Measurements from ENCODE around the gene MS4A10.

MS4A10 gene

GRCh38 chr11:60767388-60767811 lies 17.7 kb upstream of the MS4A10 start:
- no peak overlapping the region for H3K4me3 ChIP-seq (ENCODE audit: low read length)
- no peak; the same call in 1 of the 2 replicates for TF ChIP-seq CTCF (conservative IDR thresholded peaks at IDR 0.05; ENCODE audit: low read length)
- DNase-seq (ENCODE audit: low read depth), result no peak

GRCh38 chr11:60768202-60768601 lies 16.9 kb upstream of the MS4A10 start:
- H3K4me3 ChIP-seq (ENCODE audit: low read length), result no peak overlapping the region
- no peak for DNase-seq (ENCODE audit: low read depth)
- no peak for TF ChIP-seq CTCF (conservative IDR thresholded peaks at IDR 0.05; ENCODE audit: low read length)

DNA sequence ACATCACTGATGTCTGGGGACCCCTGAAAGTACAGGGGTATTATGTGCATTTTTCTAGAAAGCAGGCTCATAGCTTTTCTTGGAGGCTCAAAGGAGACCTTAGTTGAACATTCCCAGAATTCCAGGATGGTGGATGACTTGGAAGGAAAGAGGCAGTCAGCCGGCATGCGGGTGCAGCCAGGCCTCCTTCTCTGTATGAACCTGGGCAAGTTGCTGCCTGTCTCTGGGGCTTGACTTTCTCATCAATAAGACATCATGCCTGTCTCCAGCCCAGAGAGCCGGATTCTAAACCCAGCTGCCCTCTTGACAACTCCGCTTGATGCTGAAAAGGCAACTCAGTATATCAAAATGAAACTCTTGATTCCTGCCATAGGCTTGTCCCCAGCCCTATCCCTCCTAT lies 15.9 kb upstream of the MS4A10 start:
- no peak for TF ChIP-seq CTCF (conservative IDR thresholded peaks at IDR 0.05; ENCODE audit: low read length)
- no peak for DNase-seq (ENCODE audit: low read depth)
- no peak overlapping the region for H3K4me3 ChIP-seq (ENCODE audit: low read length)

- TF ChIP-seq CTCF (conservative IDR thresholded peaks at IDR 0.05; ENCODE audit: low read length), result no peak
- DNase-seq (ENCODE audit: low read depth), result no peak
- no peak overlapping the region for H3K4me3 ChIP-seq (ENCODE audit: low read length)
These were observed 15.3 kb upstream of the MS4A10 start for GRCh38 chr11:60769811-60770210.

DNA sequence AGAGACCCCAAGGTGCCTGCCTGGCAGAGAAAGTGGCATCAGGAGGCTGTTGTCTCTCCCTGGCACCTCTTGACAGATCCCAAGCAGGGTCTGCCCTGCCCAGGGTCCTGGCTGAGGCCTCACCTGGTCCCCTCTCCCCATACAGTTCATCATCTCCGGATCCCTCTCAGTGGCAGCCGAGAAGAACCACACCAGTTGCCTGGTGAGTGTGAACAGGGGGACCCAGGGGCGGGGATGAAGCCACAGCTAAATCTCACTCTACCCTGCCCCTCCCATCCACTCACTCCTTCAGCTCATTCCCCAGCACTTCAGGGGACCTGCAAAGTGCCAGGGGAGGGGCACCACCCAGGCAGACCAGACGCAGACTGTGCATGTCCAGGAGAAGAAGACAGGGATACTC lies 14.0 kb upstream of the MS4A10 start:
- no peak for TF ChIP-seq CTCF (conservative IDR thresholded peaks at IDR 0.05; ENCODE audit: low read length)
- H3K4me3 ChIP-seq (ENCODE audit: low read length), result no peak overlapping the region
- DNase-seq (ENCODE audit: low read depth), result no peak

GRCh38 chr11:60771879-60772525 lies 13.1 kb upstream of the MS4A10 start:
- no peak for TF ChIP-seq CTCF (conservative IDR thresholded peaks at IDR 0.05; ENCODE audit: low read length)
- DNase-seq (ENCODE audit: low read depth), result no peak
- no peak overlapping the region for H3K4me3 ChIP-seq (ENCODE audit: low read length)

DNA sequence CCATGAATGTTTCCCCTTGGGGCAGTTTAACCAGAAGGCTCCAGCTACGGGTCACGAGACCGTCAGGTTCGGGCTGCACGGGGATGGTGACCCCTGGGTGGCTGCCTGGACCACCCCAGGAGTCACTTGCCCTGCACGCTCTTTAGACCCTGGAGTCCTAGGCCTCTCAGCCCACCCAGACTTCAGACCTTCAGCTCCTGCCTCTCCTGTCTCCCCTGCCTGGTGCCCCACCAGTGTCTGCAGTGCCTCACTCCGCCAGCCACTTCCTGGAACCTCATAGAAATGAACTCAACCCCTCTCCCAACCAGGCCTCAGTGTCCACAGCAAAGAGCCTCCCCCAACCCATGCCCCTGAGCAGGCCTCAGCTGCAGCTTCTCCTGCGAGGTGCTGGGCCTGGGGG lies 12.5 kb upstream of the MS4A10 start:
- no peak for TF ChIP-seq CTCF (conservative IDR thresholded peaks at IDR 0.05; ENCODE audit: low read length)
- no peak overlapping the region for H3K4me3 ChIP-seq (ENCODE audit: low read length)
- no peak for DNase-seq (ENCODE audit: low read depth)
